HG02571 (cell line): Measurements from ENCODE around the gene KSR2.

Source experiments
- ATAC-seq: cut with Tn5 transposase; IDR thresholded peaks from one replicate; pipeline ENCODE4 v1.9.1; 2021; ENCODE audit warnings: mild to moderate bottlenecking, moderate library complexity; ENCODE audit not compliant: unreplicated experiment

The KSR2 gene

DNA sequence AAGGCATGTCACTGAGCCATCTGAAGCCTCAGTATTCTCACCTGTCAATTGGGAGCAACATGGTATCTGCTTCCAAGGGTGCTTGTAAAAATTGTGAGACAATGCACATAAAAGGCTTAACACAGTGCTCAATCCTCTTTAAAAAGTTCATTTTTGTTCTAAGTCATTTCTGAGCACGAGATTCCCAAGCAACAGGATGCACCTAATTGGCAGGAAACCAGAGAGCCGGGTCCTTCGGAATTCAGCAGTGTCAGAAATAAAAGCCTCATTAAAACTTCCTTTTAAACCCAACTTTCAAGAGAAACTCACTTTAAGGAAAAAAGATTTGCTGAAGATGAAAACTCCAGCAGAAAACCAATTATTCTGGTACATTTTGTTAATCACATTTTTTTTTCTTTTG is 494.9 kb downstream of the KSR2 start:
- ATAC-seq = no peak

DNA sequence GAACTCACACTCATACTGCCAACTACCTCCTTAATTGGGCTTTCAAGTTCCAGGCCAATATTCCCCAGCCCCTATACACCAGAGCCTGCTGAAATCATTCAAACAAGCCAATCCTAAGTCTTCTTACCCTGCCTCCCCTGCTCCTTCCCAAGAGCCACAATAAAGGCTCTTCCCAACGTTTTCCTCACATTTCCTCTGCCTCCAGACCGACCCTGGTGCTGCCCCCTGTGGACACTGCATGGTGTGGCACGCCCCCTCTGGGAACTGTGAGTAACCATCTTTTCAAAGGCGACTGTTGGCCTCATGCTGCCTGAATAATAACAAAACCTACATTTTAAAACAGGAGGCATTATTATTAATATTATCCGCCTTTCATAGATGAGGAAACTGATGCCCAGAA is 495.8 kb downstream of the KSR2 start:
- ATAC-seq = no peak

DNA sequence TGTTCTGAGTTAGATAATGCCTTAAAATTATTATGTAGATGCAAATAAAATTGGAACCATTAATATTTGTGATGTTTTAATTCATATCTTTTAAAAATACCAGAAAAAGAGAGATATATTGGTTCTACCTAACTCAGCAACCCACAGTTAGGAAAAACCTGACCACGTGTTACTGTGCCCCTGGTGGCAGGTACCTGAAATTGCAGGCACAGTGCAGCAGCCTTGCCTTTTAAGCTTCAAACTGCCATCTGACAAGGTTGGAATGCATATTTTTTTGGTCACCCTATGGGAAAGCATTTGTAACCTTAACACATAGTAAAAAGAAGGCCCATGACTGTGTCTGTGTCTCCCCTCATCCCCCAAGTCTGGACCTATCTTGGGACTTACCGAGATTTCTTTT is 498.0 kb downstream of the KSR2 start:
- no peak for ATAC-seq

DNA sequence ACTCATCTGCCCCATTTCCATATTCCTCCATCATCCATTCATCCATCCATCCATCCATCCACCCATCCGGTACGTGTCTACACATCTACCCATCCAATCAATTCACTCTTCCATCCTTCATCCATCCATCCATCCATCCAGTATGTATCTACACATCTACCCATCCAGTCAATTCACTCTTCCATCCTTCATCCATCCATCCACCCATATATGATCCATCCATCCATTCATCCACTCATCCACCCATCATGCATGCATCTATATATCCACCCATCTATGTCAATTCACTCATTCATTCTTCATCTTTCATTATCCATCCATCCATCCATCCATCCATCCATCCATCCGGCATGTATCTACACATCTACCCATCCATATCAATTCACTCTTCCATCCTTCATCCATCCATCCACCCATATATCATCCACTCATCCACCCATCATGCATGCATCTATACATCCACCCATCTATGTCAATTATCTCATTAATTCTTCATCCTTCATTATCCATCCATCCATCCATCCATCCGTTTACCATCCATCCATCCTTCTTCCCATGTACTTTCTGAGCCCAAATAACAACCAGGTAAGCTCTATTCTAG is 498.8 kb downstream of the KSR2 start:
- ATAC-seq = no peak

DNA sequence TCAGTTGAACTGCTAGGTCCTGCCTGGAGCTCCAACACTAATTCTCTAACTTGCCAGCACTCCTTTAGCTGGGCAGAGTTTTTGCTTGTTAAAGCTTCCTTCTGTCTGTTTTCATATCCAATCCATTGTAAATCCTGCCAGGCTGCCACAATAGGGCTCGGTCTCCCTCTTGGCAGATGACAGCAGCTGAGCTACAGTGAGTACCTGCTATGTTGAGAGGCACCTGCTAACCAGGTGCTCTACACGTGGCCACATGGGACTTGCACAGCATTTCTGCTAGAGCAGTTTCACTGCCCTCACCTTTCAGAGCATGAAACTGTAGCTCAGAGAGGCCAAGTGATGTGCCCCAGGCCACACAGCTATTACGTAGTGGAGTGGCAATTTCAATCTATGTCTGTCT is 500.8 kb downstream of the KSR2 start:
- ATAC-seq = no peak

DNA sequence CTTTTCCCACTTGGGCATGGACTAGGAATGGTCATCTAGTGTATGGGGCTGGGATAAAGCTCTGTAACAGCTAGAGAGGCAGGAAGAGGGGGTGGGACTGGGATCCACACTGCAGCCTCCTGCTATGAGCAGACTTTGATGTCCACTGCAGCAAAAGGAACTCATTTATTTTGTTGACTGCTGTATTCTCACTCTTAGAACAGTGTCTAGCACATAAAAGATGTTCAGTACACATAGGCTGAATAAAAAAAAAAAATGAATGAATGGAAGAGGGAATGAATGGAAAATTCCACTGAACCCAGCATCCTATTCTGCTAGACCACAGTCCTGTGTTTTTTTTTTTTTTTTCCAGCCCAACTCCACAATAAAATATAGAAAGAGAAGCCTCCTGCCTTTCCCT is 501.2 kb downstream of the KSR2 start:
- no peak for ATAC-seq

DNA sequence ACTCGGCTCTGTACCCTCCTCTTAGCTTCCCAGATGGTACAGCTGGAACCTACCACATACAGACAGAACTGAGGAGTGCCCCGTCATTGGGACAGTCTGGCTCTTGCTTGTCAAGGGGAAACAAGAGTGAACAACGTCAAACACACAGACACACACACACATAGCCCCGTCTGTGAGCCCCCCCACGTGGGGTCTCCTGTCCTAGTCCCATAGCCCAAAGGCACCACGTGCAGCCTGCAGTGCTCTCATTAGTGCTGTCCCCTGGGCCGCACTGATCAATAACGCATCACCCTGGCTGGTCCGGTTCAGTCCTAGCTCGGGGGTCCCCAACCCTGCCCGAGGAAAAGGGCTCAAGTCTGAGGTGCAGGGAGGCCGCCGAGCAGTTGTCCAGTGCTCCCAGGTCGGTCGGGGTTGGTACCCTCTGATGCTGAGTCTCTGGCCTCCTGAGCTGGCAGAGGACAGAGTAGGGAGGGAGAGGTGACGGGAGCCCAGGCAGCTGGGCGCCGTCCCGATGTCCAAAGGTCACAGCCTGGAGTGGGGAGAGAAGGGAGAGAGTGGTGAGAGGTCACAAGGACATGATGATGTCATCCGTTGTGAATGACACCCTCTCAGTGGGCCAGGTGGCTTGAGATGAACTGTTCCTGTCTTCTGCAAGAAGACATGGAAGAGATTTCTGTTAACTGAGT is 502.0 kb downstream of the KSR2 start:
- ATAC-seq = no peak

DNA sequence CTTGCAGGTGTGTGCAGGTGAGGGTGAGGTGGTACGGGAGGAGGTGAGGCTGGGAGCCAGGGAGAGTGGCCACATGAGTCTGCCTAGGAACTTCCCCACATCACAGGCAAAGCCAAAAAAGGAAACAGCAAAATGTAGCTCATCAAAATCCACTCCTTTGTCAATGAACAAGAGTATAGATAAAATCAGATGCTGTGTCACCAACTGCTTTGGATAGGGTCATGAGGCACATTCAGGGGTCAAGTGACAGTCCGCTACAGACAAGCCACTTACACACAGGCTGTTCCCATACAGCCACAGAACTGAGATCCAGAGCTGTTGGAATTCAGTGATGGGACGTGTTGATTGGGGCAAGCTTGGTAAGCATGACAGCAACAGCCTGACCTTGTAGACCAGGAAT is 507.1 kb downstream of the KSR2 start:
- ATAC-seq = no peak

DNA sequence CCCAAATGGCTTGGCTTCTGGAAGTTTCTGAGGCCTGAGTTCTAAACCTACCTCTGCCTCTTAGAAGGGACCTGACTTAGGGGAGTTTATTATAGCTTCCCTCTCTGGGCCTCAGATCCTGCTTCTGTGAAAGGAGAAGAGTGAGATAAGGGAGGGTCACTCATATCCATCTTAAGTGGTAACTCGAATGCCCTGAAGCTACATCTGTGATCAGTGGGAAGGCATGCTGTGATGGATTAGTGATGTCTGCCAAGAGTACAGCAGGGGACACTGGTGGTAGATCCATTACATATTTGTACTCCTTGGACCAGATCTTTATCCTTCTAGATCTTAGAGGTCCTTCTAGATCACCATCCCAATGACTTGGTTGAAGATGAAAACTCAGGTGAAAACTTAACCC is 509.6 kb downstream of the KSR2 start:
- ATAC-seq = no peak

DNA sequence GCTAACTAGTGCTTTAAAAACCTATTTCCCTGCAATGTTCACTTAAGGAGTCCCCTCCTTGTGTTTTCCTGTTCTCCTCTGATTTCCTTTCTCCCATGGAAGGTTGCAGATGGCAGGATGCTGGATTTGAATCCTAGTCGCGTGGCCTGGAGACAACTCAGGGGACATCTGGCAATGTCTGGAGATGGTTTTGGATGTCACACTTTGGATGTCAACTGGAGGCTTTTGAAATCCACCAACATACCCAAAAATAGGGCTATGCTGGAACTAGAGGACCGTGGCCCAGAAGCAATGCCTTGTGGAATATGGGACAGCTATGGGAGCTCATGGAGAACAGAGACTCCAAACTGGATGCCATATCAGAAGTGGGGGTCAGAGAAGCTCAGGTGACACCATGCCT is 511.6 kb downstream of the KSR2 start:
- no peak for ATAC-seq

DNA sequence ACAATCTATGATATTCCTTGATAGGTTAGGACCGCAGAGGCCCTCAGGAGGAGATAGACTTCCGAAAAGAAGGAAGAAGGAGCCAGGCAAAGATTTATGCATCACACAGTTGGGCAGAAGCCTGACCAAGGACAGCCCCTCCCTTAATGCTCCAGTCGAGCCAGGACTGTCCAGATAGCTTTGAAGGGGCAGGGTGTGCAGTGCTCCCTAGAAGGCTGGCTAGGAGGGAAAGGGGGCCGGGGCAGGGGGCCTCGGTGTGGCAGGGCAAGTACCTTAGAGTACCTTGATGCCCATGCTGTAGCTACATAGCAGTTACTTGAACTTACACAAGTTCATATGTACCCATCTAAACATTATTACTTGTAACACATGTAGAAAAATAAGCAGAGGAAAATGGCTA is 512.7 kb downstream of the KSR2 start:
- ATAC-seq = no peak

DNA sequence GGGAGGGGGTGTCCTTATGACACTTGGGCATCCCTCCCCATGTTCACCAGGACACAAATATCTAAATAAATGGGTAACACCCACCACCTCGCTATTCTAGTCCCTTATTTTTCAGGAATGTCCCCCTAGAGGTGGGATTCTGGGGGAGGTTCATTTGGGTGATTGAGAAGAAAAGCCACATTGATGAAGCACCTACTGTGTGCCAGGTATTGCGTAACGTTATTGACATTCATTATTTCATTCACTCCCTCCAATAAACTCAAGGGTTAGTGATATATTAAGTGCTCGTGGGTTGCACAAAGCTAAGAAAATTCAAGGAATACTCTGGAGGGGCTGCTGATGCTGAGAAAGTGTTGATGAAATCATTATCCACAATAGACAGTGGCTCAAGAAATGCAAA is 514.8 kb downstream of the KSR2 start:
- no peak for ATAC-seq

DNA sequence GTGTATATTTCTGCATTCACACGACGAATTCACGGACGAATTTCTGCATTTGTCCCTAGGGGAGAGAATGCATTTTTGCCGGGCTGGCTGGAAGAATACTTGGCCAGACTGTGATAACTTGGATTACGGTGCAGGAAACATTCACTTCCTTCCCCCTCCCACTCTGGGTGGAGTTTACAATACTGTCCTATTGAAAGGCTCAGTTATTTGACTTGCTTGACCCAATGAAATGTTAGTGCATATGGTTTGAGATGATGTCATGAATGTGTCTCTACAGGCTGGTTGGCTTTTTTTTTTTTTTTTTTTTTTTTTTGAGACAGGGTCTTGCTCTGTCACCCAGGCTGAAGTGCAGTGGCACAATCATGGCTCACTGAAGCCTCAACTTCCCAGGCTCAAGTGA is 516.7 kb downstream of the KSR2 start:
- no peak for ATAC-seq

DNA sequence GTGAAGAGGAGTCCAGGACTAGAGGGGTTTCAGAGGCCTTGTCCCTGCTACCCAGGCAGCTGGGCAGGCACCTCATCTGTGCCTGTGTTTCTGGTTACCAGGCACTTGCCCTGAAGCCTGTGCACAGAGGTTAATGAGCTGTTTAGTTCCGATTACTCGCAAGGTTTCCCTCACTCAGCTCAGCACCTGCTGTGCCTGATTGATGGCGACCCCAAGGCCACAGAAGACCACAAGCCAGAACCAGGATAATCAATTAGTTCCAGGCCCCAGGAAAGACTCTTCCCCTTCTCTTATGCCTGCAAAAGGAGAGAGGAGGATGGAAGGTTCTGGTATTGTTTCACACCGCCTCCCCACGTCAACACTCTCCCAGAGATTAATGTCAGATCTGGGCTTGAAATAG is 518.6 kb downstream of the KSR2 start:
- ATAC-seq = no peak

DNA sequence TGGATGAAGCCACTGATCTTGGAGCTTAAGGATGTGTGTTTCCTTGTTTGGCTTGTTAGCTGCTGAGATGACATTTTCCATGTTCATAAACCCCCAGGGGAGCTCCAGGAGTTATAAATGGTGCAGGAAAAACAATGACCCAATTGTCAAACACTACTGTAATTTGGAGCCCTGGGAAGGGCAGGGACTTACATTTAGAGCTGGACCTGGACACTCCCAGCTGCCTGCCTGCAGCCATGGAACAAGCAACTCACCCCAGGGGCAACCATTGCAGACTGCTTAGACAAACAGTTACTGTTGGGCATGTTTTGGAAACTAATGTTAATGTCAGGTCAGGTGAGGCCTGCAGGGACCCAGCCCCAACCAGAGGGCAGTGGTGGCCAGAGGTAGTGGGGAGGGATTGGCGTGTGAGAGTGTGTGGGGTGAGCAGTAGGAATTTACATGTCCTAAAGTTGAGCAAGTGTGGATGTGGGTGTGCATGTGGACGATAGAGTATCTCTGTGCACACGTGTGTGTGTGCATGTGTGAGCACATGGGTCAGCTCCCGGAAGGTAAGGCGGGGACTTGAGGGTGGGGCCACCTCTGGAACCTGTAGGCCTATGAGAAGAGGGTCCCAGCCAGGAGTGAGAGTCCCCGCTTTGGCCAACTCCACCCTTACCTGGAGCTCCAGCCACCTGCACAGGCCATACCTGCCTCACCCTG is 521.0 kb downstream of the KSR2 start:
- ATAC-seq = no peak

DNA sequence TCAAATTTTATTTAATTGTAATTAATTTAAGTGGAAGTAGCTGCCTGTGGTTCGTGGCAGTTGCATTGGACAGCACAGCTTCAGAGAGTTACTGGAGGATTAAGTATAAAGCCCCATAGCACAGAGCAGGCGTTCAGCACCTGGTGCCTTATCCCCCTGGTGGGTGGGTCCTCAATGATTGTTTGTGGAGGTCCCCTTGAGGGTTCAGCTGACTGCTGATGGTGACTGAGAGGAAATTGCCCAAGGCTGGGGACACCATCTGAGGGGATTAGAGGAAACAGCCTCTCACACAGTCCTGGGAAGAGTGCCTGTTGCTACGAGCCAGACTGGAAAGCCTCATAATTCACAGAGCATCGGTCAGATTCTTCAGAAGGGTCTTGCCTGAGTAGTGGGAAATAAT is 524.0 kb downstream of the KSR2 start:
- ATAC-seq = no peak

DNA sequence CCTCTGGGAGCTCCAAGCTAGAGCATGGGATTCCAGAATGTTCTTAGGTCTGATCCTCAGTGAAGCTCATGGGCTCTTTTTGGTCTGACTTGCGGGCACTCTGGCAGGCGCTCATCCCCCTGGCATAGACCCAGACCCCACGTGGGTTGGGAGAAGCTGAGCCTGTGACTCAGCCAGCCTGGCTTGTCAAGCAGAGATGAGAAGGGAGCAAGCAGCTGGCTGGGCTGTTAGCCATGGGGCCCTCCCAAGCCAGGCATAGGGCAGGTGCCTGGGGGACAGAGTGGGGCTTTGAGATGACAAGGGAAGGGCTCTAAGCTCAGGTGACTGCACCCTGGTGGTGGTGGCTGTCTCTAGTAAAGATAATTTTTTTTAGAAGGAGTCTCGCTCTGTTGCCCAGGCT is 527.0 kb downstream of the KSR2 start:
- ATAC-seq = no peak

DNA sequence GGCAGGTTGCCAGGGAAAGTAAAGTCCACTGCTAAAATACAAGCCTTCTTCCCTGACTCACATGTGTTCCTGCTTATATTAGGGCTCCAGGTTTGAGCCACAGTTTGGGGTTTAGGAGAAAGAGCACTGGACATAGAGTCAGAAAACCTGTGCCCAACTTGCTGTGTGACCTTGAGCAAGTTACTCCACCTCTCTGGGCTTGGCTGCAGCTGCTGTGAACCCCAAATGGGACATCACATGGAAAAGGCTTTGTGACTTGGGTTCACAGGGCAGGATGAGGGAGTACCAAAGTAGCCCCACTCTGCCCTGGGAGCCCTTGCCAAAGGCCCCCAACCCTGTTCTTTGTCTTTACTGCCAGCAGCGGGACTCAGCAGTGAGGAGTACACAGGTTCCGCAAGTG is 528.4 kb downstream of the KSR2 start:
- no peak for ATAC-seq

DNA sequence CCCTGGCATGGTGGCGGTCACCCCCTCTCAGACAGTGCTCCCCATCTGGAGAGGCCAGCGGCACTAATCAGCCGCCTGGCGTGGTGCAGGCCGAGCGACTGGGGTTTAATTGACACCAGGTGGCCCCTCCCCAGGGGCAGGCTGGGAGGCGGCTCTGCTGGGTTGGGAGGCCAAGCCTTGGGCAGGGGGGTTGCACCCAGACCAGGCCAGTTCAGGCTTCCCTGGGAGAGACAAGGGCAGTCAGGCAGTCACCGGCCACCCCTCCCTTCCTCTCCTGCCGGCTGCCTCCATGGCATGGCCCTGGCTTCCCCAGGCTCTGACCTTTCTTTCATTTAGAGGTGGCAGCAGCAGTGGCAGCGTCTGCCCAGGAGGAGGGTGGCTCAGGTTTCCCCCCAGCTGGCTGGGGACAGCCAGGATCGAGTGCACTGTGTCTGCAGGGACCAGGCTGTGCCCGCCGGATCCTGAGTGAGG is 529.2 kb downstream of the KSR2 start:
- no peak for ATAC-seq

DNA sequence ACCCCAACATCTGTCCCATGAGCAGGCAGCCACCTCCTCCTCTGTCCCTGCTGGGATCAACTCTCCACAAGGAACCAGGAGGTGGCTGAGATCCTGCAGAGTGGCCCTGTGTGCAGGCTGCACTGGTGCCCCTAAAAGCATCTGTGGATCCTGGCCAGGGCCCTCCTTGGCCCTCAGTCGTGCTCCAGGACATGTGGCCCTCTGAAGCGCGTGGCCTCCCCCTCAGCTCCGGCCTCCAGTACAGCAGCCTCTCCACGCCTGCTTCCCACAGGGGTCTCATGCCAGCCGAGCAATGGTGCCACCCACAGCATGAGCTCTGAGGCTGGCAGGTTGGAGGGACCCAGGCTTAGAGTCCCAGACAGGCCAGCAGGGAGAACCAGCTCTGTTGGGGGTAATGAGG is 530.0 kb downstream of the KSR2 start:
- ATAC-seq = no peak

DNA sequence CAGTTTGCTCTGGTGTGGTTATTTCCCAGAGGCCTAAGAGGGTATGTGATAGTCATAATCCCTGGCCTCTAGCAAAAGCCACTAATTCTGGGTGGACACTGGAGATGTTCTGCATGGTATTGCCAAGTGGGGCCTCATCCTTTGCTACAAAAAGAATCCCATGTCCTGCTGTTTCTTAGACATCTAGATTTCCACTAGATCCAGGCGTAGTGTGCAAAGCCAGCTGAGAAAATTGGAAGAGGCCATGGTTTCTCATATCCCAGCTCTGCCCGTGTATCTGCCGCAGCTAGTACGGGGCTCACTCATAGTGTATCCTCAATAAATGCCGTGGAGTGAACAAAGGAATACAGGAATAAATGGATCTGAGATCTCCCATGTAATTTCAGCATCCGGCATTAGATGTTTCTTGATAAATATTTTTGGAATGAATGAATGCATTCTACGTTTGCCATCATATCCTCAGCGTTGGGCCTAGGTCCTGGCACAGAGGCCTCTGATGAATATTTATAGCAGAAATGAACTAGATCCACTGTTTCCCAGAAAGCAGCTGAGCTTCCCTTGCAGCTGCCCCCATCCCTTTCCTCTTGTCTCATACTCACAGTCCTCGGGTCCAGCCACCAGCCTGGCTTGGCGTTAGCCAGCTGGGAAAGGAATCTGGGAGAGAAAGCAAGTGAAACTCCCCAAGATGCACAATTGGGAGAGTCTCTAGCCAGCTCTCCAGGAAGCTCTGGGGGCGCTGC is 531.1 kb downstream of the KSR2 start:
- no peak for ATAC-seq

DNA sequence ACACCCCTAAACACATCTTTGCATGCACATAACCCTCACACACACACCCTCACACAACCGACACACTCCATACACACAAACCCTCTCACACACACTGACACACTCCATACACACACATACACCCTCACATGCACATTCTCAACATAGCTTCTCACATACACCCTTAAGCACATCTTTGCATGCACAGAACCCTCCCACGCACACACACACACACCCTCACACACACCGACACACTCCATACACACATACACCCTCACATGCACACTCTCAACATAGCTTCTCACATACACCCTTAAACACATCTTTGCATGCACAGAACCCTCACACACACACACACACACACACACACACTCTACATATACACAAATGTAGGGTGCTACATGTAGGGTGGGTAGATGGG is 534.9 kb downstream of the KSR2 start:
- no peak for ATAC-seq
